Muscle of leg (tissue), 11 donors: Measurements from ENCODE around the gene MEGF11. TPM values are rescaled to one million over a fixed set of nuclear protein-coding genes. Genes with fewer than 3 reads are reported as not detected.

ENCODE experiments used
- DNase-seq: peaks from one replicate; pipeline ENCODE4 v3.0.0; 2013
- H3K27ac ChIP-seq: one replicate; pipeline ENCODE4 v1.5.1; 2013; ENCODE audit warnings: mild to moderate bottlenecking, low read length, control low read depth
- H3K27me3 ChIP-seq: one replicate; pipeline ENCODE4 v1.6.1; 2013; ENCODE audit warnings: low read length; ENCODE audit not compliant: control insufficient read depth, insufficient read depth
- H3K36me3 ChIP-seq: one replicate; pipeline ENCODE4 v1.6.1; 2013; ENCODE audit warnings: low read length; ENCODE audit not compliant: control insufficient read depth, insufficient read depth
- H3K4me1 ChIP-seq: one replicate; pipeline ENCODE4 v1.6.1; 2013; ENCODE audit warnings: low read length; ENCODE audit not compliant: control insufficient read depth, insufficient read depth
- H3K4me3 ChIP-seq: one replicate; pipeline ENCODE4 v1.5.1; 2013; ENCODE audit warnings: low read length, control low read depth
- H3K9me3 ChIP-seq: replicated peaks from 2 replicates; pipeline ENCODE4 v1.6.1; 2013; ENCODE audit warnings: low read depth, low read length; ENCODE audit not compliant: control insufficient read depth
- WGBS: methylation state at CpG from one replicate; pipeline ENCODE4 v1.1.5; 2013; ENCODE audit warnings: missing lambda C conversion rate; ENCODE audit not compliant: insufficient coverage; 5-methylcytosine and 5-hydroxymethylcytosine counted together
- polyA plus RNA-seq, 8 donors: library from polyadenylated mRNA; unstranded; fragments of 120-200 nt; gene quantifications; one replicate each; pipeline versions ENCODE4 v1.2.1 to v1.2.3, GENCODE V29; 2013; ENCODE audit warnings: inconsistent platforms in 1 of 8, low replicate concordance in 1 of 8; ENCODE audit not compliant: insufficient read length in 8 of 8, insufficient read depth in 1 of 8
- total RNA-seq: library from RNA; stranded (reverse); fragments of 120-200 nt; gene quantifications from one replicate; pipeline ENCODE4 v1.2.4, GENCODE V29; 2013

Gene MEGF11
- total and polyA plus RNA-seq, 9 donors = 0.13 to 0.68 (median 0.31) TPM

DNA sequence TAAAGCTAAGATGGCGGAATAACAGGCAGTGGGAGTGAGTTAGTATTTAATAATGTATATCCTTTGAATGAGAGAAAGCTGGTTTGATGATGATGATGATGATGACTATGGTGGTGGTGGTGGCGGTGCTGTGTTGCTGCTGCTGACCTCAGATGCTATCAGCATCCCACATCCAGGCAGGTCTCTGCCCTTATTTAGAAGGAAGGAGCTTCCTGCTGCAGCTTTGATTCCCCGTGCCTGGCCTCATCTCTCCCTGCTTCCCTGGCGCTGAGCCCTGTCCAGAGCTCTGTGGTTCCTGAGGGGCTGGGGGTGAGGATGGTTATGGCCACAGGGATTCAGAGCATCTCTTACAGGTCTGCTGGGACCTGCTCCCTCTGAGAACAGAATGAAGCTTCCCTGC is 311.1 kb downstream of the MEGF11 start:
- Histone ChIP-seq H3K36me3 (no peaks in the 10 kb centered on the region), H3K4me3 (no peak overlapping the region), H3K27me3 (peaks cover 5% of the 10 kb centered on the region), H3K27ac (no peak overlapping the region), H3K9me3 (no peaks in the 10 kb centered on the region), H3K4me1 (no peaks in the 10 kb centered on the region)
- WGBS = 8% methylated on average over 2 of the region's 4 CpGs
- no peak for DNase-seq

DNA sequence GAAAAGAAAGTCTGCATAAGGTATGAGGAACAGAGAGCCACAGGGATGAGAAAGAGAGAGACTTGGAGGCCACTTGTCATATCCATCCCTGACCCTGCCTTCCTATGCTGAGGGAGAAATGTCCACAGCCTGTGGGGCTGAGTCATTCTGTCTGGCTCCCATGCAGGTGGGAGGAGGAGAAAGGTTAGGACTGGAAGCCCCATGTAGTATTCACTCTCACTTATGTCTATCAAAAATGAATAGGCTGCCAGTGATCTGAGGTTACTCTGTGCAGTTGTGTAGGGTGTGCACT is 313.0 kb downstream of the MEGF11 start:
- DNase-seq = no peak
- Histone ChIP-seq H3K4me3 (no peak overlapping the region), H3K27ac (no peak overlapping the region), H3K36me3 (no peaks in the 10 kb centered on the region), H3K4me1 (no peaks in the 10 kb centered on the region), H3K27me3 (peaks cover 5% of the 10 kb centered on the region), H3K9me3 (no peaks in the 10 kb centered on the region)

DNA sequence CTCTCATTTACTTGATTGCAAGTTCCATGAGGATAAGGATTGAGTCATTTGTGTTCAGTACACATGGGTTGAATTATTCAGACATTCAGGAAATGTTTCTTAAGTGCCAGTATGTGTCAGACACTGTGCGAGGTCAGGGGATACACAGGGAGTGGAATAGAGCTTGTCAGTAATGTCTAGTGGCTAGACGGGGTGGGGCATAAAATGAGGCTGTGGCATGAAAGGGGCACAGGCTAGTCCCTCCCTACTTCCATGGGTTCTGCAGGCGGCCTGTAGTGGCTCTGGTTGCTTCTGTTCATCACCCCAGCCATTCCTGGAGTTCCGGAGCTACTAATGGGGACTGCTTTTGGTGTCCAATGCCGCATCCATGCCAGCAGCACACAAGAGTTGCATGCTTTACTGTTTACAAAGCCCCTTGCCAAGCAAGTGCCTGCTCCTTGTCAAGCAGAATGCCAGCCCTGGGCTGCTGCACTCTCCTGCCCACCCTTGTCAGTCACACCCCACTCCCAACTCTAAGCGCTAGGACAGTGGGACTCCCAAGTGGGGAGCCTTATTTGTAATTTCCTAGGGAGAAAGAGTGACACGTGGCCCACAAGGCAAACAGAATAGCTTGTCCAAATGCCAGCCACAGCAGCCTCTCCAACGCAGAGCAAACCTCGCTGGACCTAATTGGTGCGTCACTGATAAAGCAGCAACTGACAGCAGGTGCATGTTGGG is 313.5 kb downstream of the MEGF11 start:
- Histone ChIP-seq H3K9me3 (no peaks in the 10 kb centered on the region), H3K4me1 (no peaks in the 10 kb centered on the region), H3K4me3 (no peak overlapping the region), H3K36me3 (no peaks in the 10 kb centered on the region), H3K27me3 (peaks cover 5% of the 10 kb centered on the region), H3K27ac (no peak overlapping the region)
- WGBS = 56% methylated on average over 8 of the region's 10 CpGs
- no peak for DNase-seq

DNA sequence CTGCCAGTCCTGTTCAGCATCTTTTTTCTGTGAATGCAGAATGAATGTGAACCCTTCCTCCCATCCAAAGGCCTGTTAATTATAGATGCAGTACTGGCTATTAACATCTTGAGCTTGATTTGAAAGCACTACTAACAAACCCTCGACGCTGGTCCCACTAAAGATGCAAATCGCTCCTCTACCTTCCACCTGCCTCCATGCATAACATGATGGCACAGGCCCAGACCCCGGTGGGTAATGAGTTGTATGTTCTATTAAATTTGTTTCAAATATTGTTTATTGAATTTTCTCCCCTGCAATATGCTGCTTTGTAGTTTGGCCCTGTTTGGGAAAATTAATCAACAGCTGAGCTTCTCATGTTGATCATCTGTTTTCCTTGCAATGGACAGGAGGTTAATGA is 314.9 kb downstream of the MEGF11 start:
- no peak for DNase-seq
- H3K27me3 ChIP-seq = peaks cover 5% of the 10 kb centered on the region
- no CpG with 5 or more reads among the region's 4 CpGs for WGBS
- H3K36me3 ChIP-seq = no peaks in the 10 kb centered on the region
- H3K4me1 ChIP-seq = no peaks in the 10 kb centered on the region
- no peak overlapping the region for H3K4me3 ChIP-seq
- H3K9me3 ChIP-seq = no peaks in the 10 kb centered on the region
- H3K27ac ChIP-seq = no peak overlapping the region

DNA sequence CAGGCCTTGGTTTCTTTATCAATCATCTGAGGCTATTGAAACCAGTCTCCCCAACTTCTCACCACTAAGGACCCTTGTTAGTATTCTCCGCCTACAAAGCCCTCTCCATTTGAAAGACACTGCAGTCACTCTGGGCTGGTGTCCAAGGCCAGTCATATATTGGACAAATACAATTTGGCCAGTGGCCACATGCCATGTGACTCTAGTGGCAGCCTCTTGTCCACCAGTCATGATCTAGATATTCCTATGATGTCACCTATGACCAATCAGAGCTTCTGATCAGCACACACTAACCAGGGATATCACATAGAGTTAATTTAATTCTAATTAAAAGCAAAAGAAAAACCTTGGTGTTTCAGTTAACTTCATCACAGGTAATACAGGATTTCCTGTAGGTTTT is 316.1 kb downstream of the MEGF11 start:
- H3K4me1 ChIP-seq = no peaks in the 10 kb centered on the region
- H3K9me3 ChIP-seq = no peaks in the 10 kb centered on the region
- no peak for DNase-seq
- H3K36me3 ChIP-seq = no peaks in the 10 kb centered on the region
- 100% methylated on average over 1 of the region's 1 CpG for WGBS
- H3K27me3 ChIP-seq = peaks cover 5% of the 10 kb centered on the region
- no peak overlapping the region for H3K27ac ChIP-seq
- H3K4me3 ChIP-seq = no peak overlapping the region

DNA sequence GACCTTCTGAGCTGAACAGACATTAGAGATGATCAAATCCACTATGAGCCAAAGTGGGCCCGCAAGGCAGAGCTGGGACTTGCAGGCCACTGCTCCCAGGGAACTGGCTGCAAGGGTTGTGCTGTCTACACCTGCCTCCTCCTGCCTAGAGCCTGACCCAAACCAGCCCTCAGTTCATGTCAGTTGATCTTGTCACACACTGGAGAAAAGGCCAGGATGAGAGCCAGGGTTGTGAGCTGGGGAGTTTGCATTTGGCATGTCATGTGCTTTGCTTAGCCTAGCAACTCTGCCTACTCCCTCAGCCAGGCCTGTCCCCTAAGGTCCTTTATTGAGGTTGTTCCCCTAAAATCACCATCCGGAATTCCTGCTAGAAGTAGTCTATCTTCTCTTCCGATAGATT is 316.5 kb downstream of the MEGF11 start:
- H3K4me3 ChIP-seq = no peak overlapping the region
- H3K9me3 ChIP-seq = no peaks in the 10 kb centered on the region
- H3K27me3 ChIP-seq = peaks cover 5% of the 10 kb centered on the region
- H3K27ac ChIP-seq = no peak overlapping the region
- DNase-seq = no peak
- H3K4me1 ChIP-seq = no peaks in the 10 kb centered on the region
- no peaks in the 10 kb centered on the region for H3K36me3 ChIP-seq
- WGBS = 88% methylated on average over 1 of the region's 3 CpGs

DNA sequence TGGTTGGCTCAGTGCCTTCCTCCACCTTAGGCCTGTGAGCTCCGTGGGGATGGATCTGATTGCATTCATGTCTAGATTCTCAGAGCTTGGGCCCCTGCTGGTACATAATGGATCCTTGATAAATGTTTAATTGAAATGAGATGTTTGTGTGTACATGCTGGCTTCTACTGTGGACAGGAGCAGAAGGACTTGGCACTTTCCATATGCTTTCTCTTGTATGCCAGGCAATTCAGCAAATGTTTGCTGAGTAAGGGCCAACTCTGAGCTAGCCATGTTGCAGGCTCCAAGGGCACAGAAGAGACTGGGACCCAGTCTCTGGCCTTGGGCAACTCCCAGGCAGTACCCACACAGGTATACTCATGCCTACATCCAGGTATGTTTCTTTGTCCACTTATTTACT is 317.3 kb downstream of the MEGF11 start:
- H3K4me1 ChIP-seq = no peaks in the 10 kb centered on the region
- H3K36me3 ChIP-seq = no peaks in the 10 kb centered on the region
- no peak overlapping the region for H3K27ac ChIP-seq
- H3K4me3 ChIP-seq = no peak overlapping the region
- no peaks in the 10 kb centered on the region for H3K27me3 ChIP-seq
- 14% methylated on average over 1 of the region's 1 CpG for WGBS
- no peak for DNase-seq
- H3K9me3 ChIP-seq = no peaks in the 10 kb centered on the region

DNA sequence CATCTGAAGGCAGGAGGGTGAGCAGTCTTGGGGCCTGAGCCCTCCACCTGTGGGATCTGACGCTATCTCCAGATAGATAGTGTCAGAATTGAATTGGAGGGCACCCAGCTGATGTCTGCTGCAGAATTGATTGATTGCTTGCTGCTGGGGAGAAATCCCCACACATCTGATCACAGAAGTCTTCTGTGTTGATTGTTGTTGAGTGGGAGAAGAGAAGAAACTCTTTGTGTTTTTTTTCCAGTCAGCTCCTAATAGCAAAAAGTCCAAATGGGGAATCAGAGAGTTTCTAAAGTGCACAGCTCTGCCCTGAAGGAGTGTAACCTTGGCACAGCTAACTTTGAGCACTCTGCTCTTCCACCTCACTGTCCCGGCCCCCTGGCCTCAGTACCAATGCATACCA is 318.2 kb downstream of the MEGF11 start:
- Histone ChIP-seq H3K27me3 (no peaks in the 10 kb centered on the region), H3K9me3 (no peaks in the 10 kb centered on the region), H3K27ac (no peak overlapping the region), H3K4me1 (no peaks in the 10 kb centered on the region), H3K36me3 (no peaks in the 10 kb centered on the region), H3K4me3 (no peak overlapping the region)
- DNase-seq = no peak
- no CpG with 5 or more reads among the region's 2 CpGs for WGBS

DNA sequence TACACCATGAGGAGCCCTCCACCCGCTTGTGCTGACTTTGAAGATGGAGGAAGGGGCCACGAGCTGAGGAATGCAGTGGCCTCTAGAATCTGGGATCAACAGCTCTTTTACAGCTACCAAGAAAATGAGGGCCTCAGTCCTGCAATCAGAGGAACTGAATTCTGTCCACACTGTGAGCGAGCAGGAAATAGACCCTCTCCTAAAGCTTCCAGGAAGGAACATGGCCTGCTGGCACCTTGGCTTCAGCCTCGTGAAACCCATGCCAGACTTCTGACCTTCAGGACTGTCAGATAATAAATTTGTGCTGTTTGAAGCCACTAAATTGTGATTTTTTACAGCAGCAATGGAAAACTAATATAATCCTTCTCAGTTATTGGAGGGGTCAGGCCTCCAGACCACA is 322.3 kb downstream of the MEGF11 start:
- DNase-seq = no peak
- H3K4me1 ChIP-seq = no peaks in the 10 kb centered on the region
- no peaks in the 10 kb centered on the region for H3K27me3 ChIP-seq
- no peak overlapping the region for H3K4me3 ChIP-seq
- no peaks in the 10 kb centered on the region for H3K9me3 ChIP-seq
- no peaks in the 10 kb centered on the region for H3K36me3 ChIP-seq
- H3K27ac ChIP-seq = no peak overlapping the region
- WGBS = 73% methylated on average over 3 of the region's 4 CpGs

DNA sequence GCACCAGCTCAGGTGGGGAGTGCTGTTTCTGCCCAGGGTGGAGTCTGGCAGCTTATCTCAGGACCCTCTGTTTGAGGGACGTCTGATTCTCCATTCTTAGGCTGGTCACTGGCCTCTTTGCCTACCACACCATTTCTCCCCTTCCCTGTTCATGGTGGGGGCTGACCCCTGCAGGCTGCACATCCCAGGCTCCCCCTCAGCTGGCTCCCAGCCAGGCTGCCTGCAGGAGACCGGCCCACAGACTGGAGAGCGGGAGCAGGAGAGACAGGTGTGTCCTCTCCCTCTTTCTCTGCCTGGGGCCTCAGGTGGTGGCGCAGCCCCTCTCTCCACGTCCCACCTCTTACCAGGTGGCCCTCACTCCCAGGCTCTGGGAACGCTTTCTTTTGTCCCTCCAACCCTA is 323.4 kb downstream of the MEGF11 start:
- no peaks in the 10 kb centered on the region for H3K36me3 ChIP-seq
- H3K4me3 ChIP-seq = no peak overlapping the region
- no peaks in the 10 kb centered on the region for H3K9me3 ChIP-seq
- no peaks in the 10 kb centered on the region for H3K27me3 ChIP-seq
- no peak overlapping the region for H3K27ac ChIP-seq
- WGBS = 57% methylated on average over 6 of the region's 6 CpGs
- no peaks in the 10 kb centered on the region for H3K4me1 ChIP-seq
- DNase-seq = no peak

DNA sequence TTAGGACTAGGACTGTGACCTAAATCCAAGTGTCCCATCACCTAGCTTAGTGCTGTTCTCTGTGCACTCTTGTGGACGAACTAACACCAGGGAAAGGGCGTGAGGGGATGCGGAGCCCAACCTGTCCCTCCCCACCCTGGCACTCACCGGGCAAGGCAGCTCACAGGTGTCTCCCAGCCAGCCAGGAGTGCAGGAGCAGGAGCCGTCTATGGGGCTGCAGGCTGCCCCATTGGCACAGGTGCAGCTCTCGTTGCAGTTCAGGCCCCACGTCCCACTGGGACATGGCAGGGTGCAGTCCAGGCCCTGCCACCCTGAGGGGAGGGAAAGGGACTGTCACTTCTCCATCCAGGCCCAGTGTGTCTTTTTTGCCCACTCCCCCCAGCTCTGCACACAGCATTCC is 324.0 kb downstream of the MEGF11 start:
- Histone ChIP-seq H3K4me1 (no peaks in the 10 kb centered on the region), H3K27ac (no peak overlapping the region), H3K36me3 (no peaks in the 10 kb centered on the region), H3K27me3 (no peaks in the 10 kb centered on the region), H3K4me3 (no peak overlapping the region), H3K9me3 (no peaks in the 10 kb centered on the region)
- WGBS = 85% methylated on average over 4 of the region's 7 CpGs
- DNase-seq = no peak
